GM12878 (cell line): ENCODE results near the gene IL17RB. TPM values are rescaled to one million over a fixed set of nuclear protein-coding genes. Genes with fewer than 3 reads are reported as not detected.

ENCODE experiments used
- ATAC-seq: fragments of 200-7000 bp; cut with Tn5 transposase; 3 replicates; pipeline ENCODE4 v1.9.1; 2020; ENCODE audit warnings: mild to moderate bottlenecking, moderate library complexity
- BruUV-seq: library from RNA; stranded (reverse); fragments of 400-500 nt; replicated peaks from 2 replicates; lab custom pipeline; 2021; lab: Mats Ljungman, UMichigan
- CTCF ChIA-PET: fragments of 300-600 bp; sonication (Branson Sonifier 250); formaldehyde crosslinking; extraction: SDS; loops from one replicate; lab custom pipeline; 2021; ENCODE audit warnings: inconsistent platforms; lab: Yijun Ruan, JAX
- POLR2A ChIA-PET: fragments of 350-600 bp; formaldehyde crosslinking; extraction: SDS; loops from one replicate; lab custom pipeline; 2021; ENCODE audit warnings: inconsistent platforms; lab: Charles Lee
- RAD21 ChIA-PET: fragments of 300-600 bp; sonication (Branson Sonifier 250); formaldehyde crosslinking; loops from one replicate; lab custom pipeline; 2023; ENCODE audit warnings: antibody characterized with exemption; ENCODE audit not compliant: unreplicated experiment; lab: Charles Lee
- SMC1A ChIA-PET: fragments of 300-600 bp; sonication (Branson Sonifier 250); formaldehyde crosslinking; loops from one replicate; lab custom pipeline; 2023; ENCODE audit not compliant: unreplicated experiment, uncharacterized antibody; lab: Charles Lee
- DNase-seq: peaks from one replicate; pipeline ENCODE4 v3.0.0-alpha.2; 2011; ENCODE audit warnings: low read depth, low spot score
- FAIRE-seq: peaks from 3 replicates; lab custom pipeline; 2011; peaks lifted over from hg19 to GRCh38; lab: Jason Lieb, UNC
- H2AFZ ChIP-seq: 2 replicates; pipeline ENCODE4 v1.6.0; 2011; ENCODE audit warnings: low read depth, low read length, control low read depth; ENCODE audit not compliant: control insufficient read depth
- H3K27ac ChIP-seq: 2 replicates; pipeline ENCODE4 v1.5.1; 2011; ENCODE audit warnings: control low read depth; ENCODE audit not compliant: control insufficient read depth, insufficient read depth
- H3K27me3 ChIP-seq, 2 experiments: replicated peaks in 1 of 2; 2 replicates each; pipeline versions ENCODE4 v1.6.0 to v1.6.1; 2011; ENCODE audit warnings: low read length in 1 of 2; ENCODE audit not compliant: control insufficient read depth in 2 of 2, insufficient read depth in 2 of 2
- H3K36me3 ChIP-seq, 2 experiments: 2 replicates each; pipeline ENCODE4 v1.5.1; 2011; ENCODE audit warnings: low read length in 1 of 2; ENCODE audit not compliant: control insufficient read depth in 2 of 2, insufficient read depth in 2 of 2
- H3K4me1 ChIP-seq: 2 replicates; pipeline ENCODE4 v1.6.1; 2011; ENCODE audit warnings: mild to moderate bottlenecking, low read length, moderate library complexity, mixed read lengths; ENCODE audit not compliant: control insufficient read depth, insufficient read depth
- H3K4me2 ChIP-seq: 2 replicates; pipeline ENCODE4 v1.6.0; 2011; ENCODE audit warnings: control low read depth; ENCODE audit not compliant: control insufficient read depth, insufficient read depth
- H3K4me3 ChIP-seq: fragments of 200-600 bp; sonication (generic); 2 replicates; pipeline ENCODE4 v1.5.1; 2016
- H3K79me2 ChIP-seq: 2 replicates; pipeline ENCODE4 v1.6.0; 2011; ENCODE audit warnings: low read length; ENCODE audit not compliant: control insufficient read depth, insufficient read depth
- H3K9ac ChIP-seq: 2 replicates; pipeline ENCODE4 v1.8.0; 2011; ENCODE audit warnings: low read length, control low read depth, mixed read lengths; ENCODE audit not compliant: control insufficient read depth, insufficient read depth
- H3K9me3 ChIP-seq: replicated peaks from 3 replicates; pipeline ENCODE4 v1.5.1; 2011; ENCODE audit warnings: mild to moderate bottlenecking, low read length; ENCODE audit not compliant: control insufficient read depth, insufficient read depth
- H4K20me1 ChIP-seq: 2 replicates; pipeline ENCODE4 v1.6.0; 2011; ENCODE audit not compliant: control insufficient read depth, insufficient read depth
- BCLAF1 ChIP-seq: fragments of 450-650 bp; IDR thresholded peaks from 2 replicates; pipeline ENCODE4 v1.6.1; 2017; ENCODE audit warnings: antibody characterized with exemption, mild to moderate bottlenecking, moderate library complexity
- CBX3 ChIP-seq: fragments of 200-600 bp; sonication (generic); IDR thresholded peaks from 2 replicates; pipeline ENCODE4 v1.6.1; 2016; ENCODE audit warnings: low read depth, borderline replicate concordance
- CHD4 ChIP-seq: fragments of 200-600 bp; sonication (generic); IDR thresholded peaks from 2 replicates; pipeline ENCODE4 v1.6.1; 2016; ENCODE audit warnings: mild to moderate bottlenecking
- EP300 ChIP-seq, 2 experiments: fragments of 150-350 bp in 1 of 2; IDR thresholded peaks; 2 replicates each; pipeline ENCODE4 v1.6.1; 2011 to 2012; ENCODE audit warnings: low read depth in 2 of 2, low read length in 2 of 2, borderline replicate concordance in 1 of 2, improper control_type of control experiment in 1 of 2, inconsistent platforms in 1 of 2; ENCODE audit not compliant: control insufficient read depth in 1 of 2
- ESRRA ChIP-seq: IDR thresholded peaks from 2 replicates; pipeline ENCODE4 v1.6.1; 2012; ENCODE audit warnings: mild to moderate bottlenecking, low read length, improper control_type of control experiment
- IRF5 ChIP-seq: fragments of 450-650 bp; IDR thresholded peaks from 2 replicates; pipeline ENCODE4 v1.6.1; 2017; ENCODE audit warnings: borderline replicate concordance
- NR2C1 ChIP-seq: fragments of 450-650 bp; IDR thresholded peaks from 2 replicates; pipeline ENCODE4 v1.6.1; 2017; ENCODE audit warnings: antibody characterized with exemption, mild to moderate bottlenecking, moderate library complexity
- PAX8 ChIP-seq: fragments of 450-650 bp; IDR thresholded peaks from 2 replicates; pipeline ENCODE4 v1.6.1; 2017; ENCODE audit warnings: mild to moderate bottlenecking, moderate library complexity
- PBX3 ChIP-seq: IDR thresholded peaks from 2 replicates; pipeline ENCODE4 v1.6.1; 2011; ENCODE audit warnings: mild to moderate bottlenecking, low read depth, low read length, moderate library complexity; ENCODE audit not compliant: insufficient replicate concordance
- RELA ChIP-seq: fragments of 450-650 bp; IDR thresholded peaks from 2 replicates; pipeline ENCODE4 v1.8.0; 2014; ENCODE audit warnings: borderline replicate concordance; ENCODE audit not compliant: partially characterized antibody
- REST ChIP-seq: IDR thresholded peaks from 2 replicates; pipeline ENCODE4 v1.6.1; 2012; ENCODE audit warnings: mild to moderate bottlenecking, low read depth, low read length
- WGBS: methylation state at CpG from one replicate; pipeline ENCODE4 v1.1.6; 2016; ENCODE audit warnings: low lambda C conversion rate; ENCODE audit not compliant: insufficient replicate concordance, insufficient coverage; ENCODE audit errors: missing lambda C conversion rate; 5-methylcytosine and 5-hydroxymethylcytosine counted together
- in situ Hi-C: fragments of 300-500 bp; cut with MboI; formaldehyde crosslinking; loops from 9 replicates; pipeline ENCODE4 v1.14.3; 2018; ENCODE audit warnings: mixed read lengths
- intact Hi-C: fragments of 100-400 bp; cut with micrococcal nuclease; formaldehyde crosslinking; loops from one replicate; pipeline ENCODE4 v1.14.2; 2022; ENCODE audit not compliant: unreplicated experiment
- polyA plus RNA-seq, 11 experiments: library from polyadenylated mRNA; depleted of rRNA in 4 of 11; unstranded in 6 of 11; stranded (reverse) in 5 of 11; fragments of >200 nt; fragmentation: Nextera tagmentation in 4 of 11; fragmentation: Illumina TruSeq in 1 of 11; extraction: Ambion mirVana in 4 of 11; extraction: Trizol in 1 of 11; gene quantifications; 1 replicate in 1 of 11; 2 replicates in 10 of 11; pipeline versions ENCODE4 v1.2.1 to v1.2.3, GENCODE V29; 2011 to 2016; ENCODE audit warnings: inconsistent platforms in 2 of 11, missing spikeins in 2 of 11, low read depth in 1 of 11
- total RNA-seq, 4 experiments: library from RNA; depleted of rRNA in 3 of 4; stranded (reverse); fragments of >200 nt in 3 of 4; fragmentation: Illumina TruSeq in 1 of 4; extraction: Trizol in 1 of 4; gene quantifications; 2 replicates each; pipeline versions ENCODE4 v1.2.1 to v1.2.3, GENCODE V29; 2013 to 2021

The IL17RB gene
- total and polyA plus RNA-seq, 10 of the 15 experiments (the other 5 are each of a cell fraction or from before 2014, with no cell fraction given), result 1.9 to 17.2 (median 2.9) TPM

GRCh38 chr3:53800041-53800906, 46.1 kb upstream of the IL17RB start:
- no TSS peak for BruUV-seq
- Histone ChIP-seq H3K9me3 (no peaks in the 10 kb centered on the region), H3K4me1 (peaks cover 4% of the 10 kb centered on the region), H3K79me2 (no peaks in the 10 kb centered on the region), H3K9ac (no peak overlapping the region), H3K4me2 (no peak overlapping the region), H4K20me1 (no peaks in the 10 kb centered on the region), H3K36me3 (no peaks in the 10 kb centered on the region), H3K4me3 (no peak overlapping the region), H2AFZ (no peak overlapping the region), H3K27ac (no peak overlapping the region), H3K27me3 (no peaks in the 10 kb centered on the region)
- ChIA-PET POLR2A (interaction anchor here (0.8 kb wide), 1 partner anchor 14 kb away, joined by 3 read pairs; no protein-coding TSS in a partner anchor), SMC1A (no interaction called here), RAD21 (no interaction called here), CTCF (interaction anchor here (1.2 kb wide), 1 partner anchor 9 kb away, joined by 4 read pairs; no protein-coding TSS in a partner anchor)
- 51% methylated on average over 16 of the region's 16 CpGs for WGBS
- FAIRE-seq (no peak), ATAC-seq (no peak), DNase-seq (no peak)
- intact Hi-C loops (no loop called here), in situ Hi-C loops (no loop called here)
- TF ChIP-seq NR2C1 (no peak), BCLAF1 (no peak), PAX8 (no peak), RELA (no peak), CHD4 (no peak), PBX3 (no peak), IRF5 (no peak), REST (no peak), EP300 (IDR thresholded peaks at IDR 0.05; ENCODE audit: borderline replicate concordance in 1 of 2, control insufficient read depth in 1 of 2, low read depth in 2 of 2, low read length in 2 of 2) (no peak), CBX3 (no peak), ESRRA (no peak)
